OCI-LY7 (cell line): Measurements from ENCODE around the gene MOV10.
"Not testable (repeated sequence)": the region's sequence is repeated elsewhere in the genome, so short reads cannot be mapped to it uniquely, and the experiment has no call there.

Experiments
- EZH2phosphoT487 ChIP-seq: fragments of 200-600 bp; sonication (generic); IDR thresholded peaks from 2 replicates; pipeline ENCODE4 v1.6.1; 2018; ENCODE audit warnings: low read depth, borderline replicate concordance, mild to moderate bottlenecking, mixed run types, antibody characterized with exemption, low read length, moderate library complexity, mixed read lengths
- TF ChIP-seq, protein P1 (sequence below): fragments of 200-600 bp; sonication (generic); conservative IDR thresholded peaks from 2 replicates; pipeline ENCODE4 v1.5.1; 2014; ENCODE audit warnings: mild to moderate bottlenecking, antibody characterized with exemption, low read length, moderate library complexity, mixed read lengths

DNA sequence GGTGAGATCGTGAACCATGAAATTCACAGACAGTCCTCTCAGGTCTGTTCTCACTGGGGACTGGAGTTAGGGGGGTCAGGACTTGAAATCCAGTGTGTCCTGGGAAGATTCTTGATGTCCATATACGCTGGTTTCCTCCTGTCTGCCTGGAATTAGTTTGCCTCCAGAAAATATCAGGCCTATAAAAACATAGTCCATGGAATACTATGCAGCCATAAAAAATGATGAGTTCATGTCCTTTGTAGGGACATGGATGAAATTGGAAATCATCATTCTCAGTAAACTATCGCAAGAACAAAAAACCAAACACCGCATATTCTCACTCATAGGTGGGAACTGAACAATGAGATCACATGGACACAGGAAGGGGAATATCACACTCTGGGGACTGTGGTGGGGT, 49.8 kb downstream of the MOV10 start:
- TF ChIP-seq, protein P1, sequence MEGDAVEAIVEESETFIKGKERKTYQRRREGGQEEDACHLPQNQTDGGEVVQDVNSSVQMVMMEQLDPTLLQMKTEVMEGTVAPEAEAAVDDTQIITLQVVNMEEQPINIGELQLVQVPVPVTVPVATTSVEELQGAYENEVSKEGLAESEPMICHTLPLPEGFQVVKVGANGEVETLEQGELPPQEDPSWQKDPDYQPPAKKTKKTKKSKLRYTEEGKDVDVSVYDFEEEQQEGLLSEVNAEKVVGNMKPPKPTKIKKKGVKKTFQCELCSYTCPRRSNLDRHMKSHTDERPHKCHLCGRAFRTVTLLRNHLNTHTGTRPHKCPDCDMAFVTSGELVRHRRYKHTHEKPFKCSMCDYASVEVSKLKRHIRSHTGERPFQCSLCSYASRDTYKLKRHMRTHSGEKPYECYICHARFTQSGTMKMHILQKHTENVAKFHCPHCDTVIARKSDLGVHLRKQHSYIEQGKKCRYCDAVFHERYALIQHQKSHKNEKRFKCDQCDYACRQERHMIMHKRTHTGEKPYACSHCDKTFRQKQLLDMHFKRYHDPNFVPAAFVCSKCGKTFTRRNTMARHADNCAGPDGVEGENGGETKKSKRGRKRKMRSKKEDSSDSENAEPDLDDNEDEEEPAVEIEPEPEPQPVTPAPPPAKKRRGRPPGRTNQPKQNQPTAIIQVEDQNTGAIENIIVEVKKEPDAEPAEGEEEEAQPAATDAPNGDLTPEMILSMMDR: not testable (repeated sequence)
- TF ChIP-seq EZH2phosphoT487: not testable (repeated sequence)
